LHCN-M2 (cell line): ENCODE data around the gene PRXL2B. TPM values are rescaled to one million over a fixed set of nuclear protein-coding genes. Genes with fewer than 3 reads are reported as not detected.

Experiments used
- DNase-seq: peaks from one replicate; pipeline ENCODE4 v3.0.0-alpha.2; 2012; ENCODE audit warnings: low read depth
- total RNA-seq: library from RNA; depleted of rRNA; stranded (reverse); fragments of >200 nt; gene quantifications from 2 replicates; pipeline ENCODE4 v1.2.3, GENCODE V29; 2014

The PRXL2B gene
- total RNA-seq, 1 experiment from 2014 or later = 40.7 TPM

GRCh38 chr1:2597441-2598328, 11.1 kb downstream of the PRXL2B start:
- DNase-seq = no peak

GRCh38 chr1:2598329-2598931, 11.9 kb downstream of the PRXL2B start:
- no peak for DNase-seq

DNA sequence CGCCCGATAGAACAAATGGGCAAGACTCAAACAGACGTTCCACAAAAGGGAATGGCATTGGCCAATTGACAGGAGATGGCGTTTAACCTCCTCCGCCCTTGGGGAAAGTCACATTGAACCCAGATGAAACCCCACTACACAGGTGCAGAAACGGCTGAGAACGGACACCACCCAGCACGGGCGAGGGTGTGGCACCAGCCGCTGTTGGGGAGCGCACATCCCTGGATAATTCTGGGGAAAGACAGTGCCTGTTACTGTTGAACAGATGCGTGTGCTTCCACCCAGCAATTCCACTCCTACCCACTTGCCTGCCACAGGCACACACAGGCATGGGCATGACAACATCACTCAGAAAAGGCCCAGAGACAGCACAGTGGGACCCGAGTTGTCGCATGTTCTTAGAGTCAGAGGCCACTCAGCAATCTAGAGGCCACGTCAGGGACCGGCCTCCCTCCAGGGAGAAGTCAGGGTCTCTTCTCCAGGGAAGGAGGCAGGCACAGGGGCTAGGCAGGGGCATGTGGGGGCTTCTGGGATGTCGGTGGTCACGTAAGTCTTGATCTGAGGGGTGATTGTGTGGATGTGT, 15.2 kb downstream of the PRXL2B start:
- no peak for DNase-seq

GRCh38 chr1:2602311-2602835, 15.8 kb downstream of the PRXL2B start:
- no peak for DNase-seq

GRCh38 chr1:2602866-2603520, 16.4 kb downstream of the PRXL2B start:
- no peak for DNase-seq

GRCh38 chr1:2603521-2604155, 17.1 kb downstream of the PRXL2B start:
- DNase-seq = no peak

DNA sequence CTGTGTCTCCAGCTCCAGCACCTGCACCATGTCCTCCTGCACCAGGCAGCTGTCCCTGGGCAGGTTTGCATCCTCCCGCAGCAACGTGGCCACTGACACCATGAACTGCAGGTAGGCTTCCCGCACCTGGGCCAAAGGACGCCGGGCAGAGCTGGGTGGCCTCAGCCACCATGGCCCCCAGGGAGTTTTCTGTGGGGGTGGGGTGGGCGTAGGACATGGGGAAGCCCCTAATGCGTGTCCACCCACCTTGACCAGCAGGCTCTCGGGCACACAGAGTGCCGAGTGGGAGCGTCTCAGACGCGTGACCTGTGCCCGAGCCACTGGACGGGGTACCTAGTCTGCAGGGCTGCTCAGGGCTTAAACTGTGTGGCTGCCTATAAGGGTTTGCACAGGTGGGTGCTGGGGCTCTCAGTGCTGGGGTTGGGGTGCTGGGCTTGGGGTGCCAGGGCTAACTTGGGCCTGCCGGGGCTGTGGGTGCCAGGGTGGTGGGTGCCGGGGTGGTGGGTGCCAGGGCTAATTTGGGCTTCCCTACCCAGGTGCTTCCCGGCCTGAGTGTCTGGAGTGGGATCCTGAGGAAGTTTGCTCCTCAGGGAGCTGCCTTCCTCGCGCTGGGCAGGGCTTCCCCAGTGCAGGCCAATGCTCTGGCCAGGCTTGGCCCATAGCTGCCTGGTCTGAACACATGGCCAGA, 17.7 kb downstream of the PRXL2B start:
- DNase-seq = no peak

DNA sequence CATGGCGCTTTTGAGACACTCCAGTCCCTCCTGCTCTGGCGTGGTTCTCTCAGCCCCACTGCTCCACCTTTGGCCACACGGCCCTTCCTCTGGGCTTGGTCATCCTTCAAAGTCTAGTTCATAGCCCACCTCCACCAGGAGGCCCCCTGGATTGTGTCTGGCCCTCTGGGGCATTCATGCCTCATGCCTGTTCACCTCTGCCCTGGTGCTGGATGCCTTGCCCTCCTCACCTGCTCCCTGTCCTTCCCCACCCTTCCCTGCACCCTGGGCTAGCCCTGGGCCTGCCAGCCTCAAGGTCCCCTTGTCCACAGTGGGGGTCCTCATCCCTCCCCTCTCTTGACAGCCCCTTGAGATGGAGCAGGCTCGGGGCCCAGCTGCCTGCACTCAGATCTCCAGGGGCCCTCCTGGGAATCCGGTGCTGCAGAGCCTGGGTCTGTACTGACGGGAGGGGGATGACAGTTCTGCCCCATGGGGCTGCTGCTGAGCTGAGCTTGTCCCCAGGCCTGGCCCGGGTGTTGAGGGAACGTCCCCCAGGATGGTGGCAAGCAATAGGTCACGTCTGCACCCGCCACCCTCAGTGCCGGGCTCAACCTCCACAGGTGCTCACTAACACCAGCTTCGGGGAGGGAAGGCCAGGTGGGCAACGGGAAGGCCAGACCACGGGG, 18.4 kb downstream of the PRXL2B start:
- DNase-seq = no peak

GRCh38 chr1:2605509-2606395, 19.2 kb downstream of the PRXL2B start:
- no peak for DNase-seq

- no peak for DNase-seq
Observed at GRCh38 chr1:2606396-2606880, 19.9 kb downstream of the PRXL2B start.

DNA sequence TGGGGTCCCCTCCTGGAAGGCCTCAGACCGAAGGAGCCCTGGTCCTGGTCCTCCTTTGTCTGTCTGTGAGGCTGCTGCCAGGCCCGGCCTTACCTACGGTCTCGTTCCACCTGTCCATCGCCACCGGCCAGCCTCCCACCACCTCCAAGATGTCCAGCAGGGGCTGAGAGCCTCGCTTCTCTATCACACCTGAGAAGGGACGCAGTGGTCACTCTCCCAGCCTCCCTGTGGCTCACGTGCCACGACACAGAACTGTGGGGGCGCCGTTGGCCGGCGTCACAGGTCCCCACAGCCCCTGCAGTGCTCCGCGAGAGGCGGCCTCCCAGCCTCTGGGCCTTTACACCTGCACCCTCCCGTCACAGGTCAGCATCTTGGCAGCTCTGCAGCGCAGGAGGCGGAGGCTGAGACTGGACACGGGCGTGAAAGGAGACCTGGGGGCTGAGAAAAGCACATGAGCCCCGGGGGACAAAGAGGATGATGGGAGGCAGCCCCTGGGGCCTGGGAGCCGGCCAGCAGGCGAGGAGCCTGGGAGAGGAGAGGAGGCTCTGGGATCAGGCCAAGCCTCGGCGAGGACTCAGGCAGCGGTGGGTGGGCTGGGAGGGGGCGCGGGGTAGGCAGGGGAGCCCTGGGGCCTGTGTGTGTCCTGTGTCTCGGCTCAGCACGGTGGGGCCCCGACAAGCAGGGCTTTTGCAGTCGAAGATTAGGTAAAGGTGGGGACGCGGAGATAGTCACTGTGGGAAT, 20.5 kb downstream of the PRXL2B start:
- DNase-seq = no peak

DNA sequence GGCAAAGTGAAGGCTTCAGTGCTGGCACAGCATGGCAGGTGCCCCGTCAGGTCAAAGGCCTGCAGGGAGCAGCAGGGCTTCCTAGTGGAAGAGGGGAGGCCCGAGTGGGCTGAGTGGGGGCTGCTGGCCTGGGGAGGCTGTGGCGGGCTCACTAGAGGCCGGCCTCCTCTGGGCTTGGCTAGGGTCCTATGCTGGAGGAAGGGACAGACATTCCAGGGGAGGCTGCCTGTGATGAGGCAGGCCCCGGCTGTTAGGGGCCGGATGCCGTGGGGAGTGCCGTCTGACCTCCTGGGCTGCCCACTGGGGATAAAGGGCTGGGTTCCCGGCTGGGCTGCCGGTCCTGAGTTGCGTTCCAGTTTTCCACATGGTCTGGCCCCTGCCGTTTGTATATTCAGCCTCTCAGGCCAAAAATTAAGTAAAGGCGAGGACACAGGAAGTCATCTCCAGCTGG, 21.1 kb downstream of the PRXL2B start:
- DNase-seq = no peak

- DNase-seq = no peak
Observed at GRCh38 chr1:2609319-2610035, 22.9 kb downstream of the PRXL2B start.

- no peak for DNase-seq
Observed at GRCh38 chr1:2610036-2610959, 23.7 kb downstream of the PRXL2B start.

DNA sequence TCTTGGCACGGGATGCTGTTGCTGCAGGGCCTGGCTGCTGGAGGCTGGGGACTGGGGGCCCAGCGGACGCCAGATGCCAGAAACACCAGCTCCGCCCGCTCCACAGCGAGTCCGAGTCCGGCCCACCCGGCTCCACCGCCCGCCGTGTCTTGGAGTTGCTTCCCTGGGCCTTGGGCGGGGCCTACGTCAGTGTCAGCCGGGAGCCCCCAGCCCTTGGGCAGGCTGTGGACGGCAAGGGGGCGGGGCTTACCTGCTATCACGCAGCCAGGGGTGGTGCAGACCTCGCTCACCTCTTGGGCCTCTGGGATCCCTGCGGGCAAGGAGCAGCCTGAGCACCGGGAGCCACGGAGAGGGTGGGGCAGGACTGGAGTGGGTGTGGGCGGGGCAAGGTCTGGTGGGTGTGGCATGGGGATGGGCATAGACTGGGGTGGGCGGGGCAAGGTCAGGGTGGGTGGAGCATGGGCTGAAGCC, 24.5 kb downstream of the PRXL2B start:
- no peak for DNase-seq
